Neural progenitor cell (in vitro differentiated cells): ENCODE data around the gene RHBDD1. TPM values are rescaled to one million over a fixed set of nuclear protein-coding genes. Genes with fewer than 3 reads are reported as not detected.

ENCODE experiments used
- DNase-seq: peaks from one replicate; pipeline ENCODE4 v3.0.0-alpha.2; 2016; ENCODE audit warnings: low spot score
- H2AFZ ChIP-seq: fragments of 200-600 bp; sonication (generic); replicated peaks from 2 replicates; pipeline ENCODE4 v1.6.1; 2016; ENCODE audit warnings: antibody characterized with exemption
- H3F3A ChIP-seq: fragments of 200-600 bp; sonication (generic); 2 replicates; pipeline ENCODE4 v1.6.1; 2016; ENCODE audit warnings: antibody characterized with exemption, low read depth
- H3K27ac ChIP-seq: fragments of 200-600 bp; sonication (generic); 2 replicates; pipeline ENCODE4 v1.5.1; 2016; ENCODE audit warnings: mild to moderate bottlenecking
- H3K27me3 ChIP-seq: fragments of 200-600 bp; sonication (generic); 2 replicates; pipeline ENCODE4 v1.6.1; 2016; ENCODE audit warnings: mild to moderate bottlenecking, moderate library complexity
- H3K36me3 ChIP-seq: fragments of 200-600 bp; sonication (generic); 2 replicates; pipeline ENCODE4 v1.5.1; 2016
- H3K4me1 ChIP-seq: fragments of 200-600 bp; sonication (generic); 2 replicates; pipeline ENCODE4 v1.6.1; 2016; ENCODE audit warnings: mixed run types
- H3K4me2 ChIP-seq: fragments of 200-600 bp; sonication (generic); 2 replicates; pipeline ENCODE4 v1.6.1; 2016
- H3K4me3 ChIP-seq: fragments of 200-600 bp; sonication (generic); 2 replicates; pipeline ENCODE4 v1.5.1; 2016
- H3K79me2 ChIP-seq: fragments of 200-600 bp; sonication (generic); 2 replicates; pipeline ENCODE4 v1.6.1; 2016; ENCODE audit warnings: low read depth
- H3K9ac ChIP-seq: fragments of 200-600 bp; sonication (generic); 2 replicates; pipeline ENCODE4 v1.6.1; 2016
- H3K9me3 ChIP-seq: fragments of 200-600 bp; sonication (generic); 2 replicates; pipeline ENCODE4 v1.5.1; 2016; ENCODE audit warnings: low read depth
- H4K20me1 ChIP-seq: fragments of 200-600 bp; sonication (generic); 2 replicates; pipeline ENCODE4 v1.6.1; 2016; ENCODE audit warnings: low read depth
- H3K27ac Mint-ChIP-seq: 3 replicates; pipeline ENCODE4 v1.8.0; 2021; ENCODE audit warnings: mixed read lengths
- H3K27me3 Mint-ChIP-seq: 2 replicates; pipeline ENCODE4 v1.8.0; 2022; ENCODE audit warnings: low read depth, mild to moderate bottlenecking, inconsistent platforms, moderate library complexity, mixed read lengths; ENCODE audit not compliant: insufficient read depth
- H3K36me3 Mint-ChIP-seq: 3 replicates; pipeline ENCODE4 v1.8.0; 2021; ENCODE audit warnings: mixed read lengths
- H3K4me1 Mint-ChIP-seq: 3 replicates; pipeline ENCODE4 v1.8.0; 2021; ENCODE audit warnings: mixed read lengths
- H3K4me3 Mint-ChIP-seq: 3 replicates; pipeline ENCODE4 v1.8.0; 2021; ENCODE audit warnings: mild to moderate bottlenecking, moderate library complexity, mixed read lengths
- H3K9me3 Mint-ChIP-seq: 3 replicates; pipeline ENCODE4 v1.8.0; 2020; ENCODE audit warnings: mixed read lengths
- EZH2 ChIP-seq: fragments of 200-600 bp; sonication (generic); IDR thresholded peaks from 2 replicates; pipeline ENCODE4 v1.6.1; 2017; ENCODE audit warnings: antibody characterized with exemption, mild to moderate bottlenecking, moderate library complexity
- EZH2phosphoT487 ChIP-seq: fragments of 200-600 bp; sonication (generic); IDR thresholded peaks from 2 replicates; pipeline ENCODE4 v1.6.1; 2017; ENCODE audit warnings: antibody characterized with exemption
- total RNA-seq: library from RNA; depleted of rRNA; stranded (reverse); fragments of >200 nt; gene quantifications from 2 replicates; pipeline ENCODE4 v1.2.3, GENCODE V29; 2015; ENCODE audit warnings: low replicate concordance
- TF ChIP-seq, protein P1 (sequence below): fragments of 200-600 bp; sonication (generic); IDR thresholded peaks from 2 replicates; pipeline ENCODE4 v1.5.1; 2017; ENCODE audit warnings: antibody characterized with exemption, mild to moderate bottlenecking

The RHBDD1 gene
- total RNA-seq, 1 donor from 2014 or later: 15.1 TPM

DNA sequence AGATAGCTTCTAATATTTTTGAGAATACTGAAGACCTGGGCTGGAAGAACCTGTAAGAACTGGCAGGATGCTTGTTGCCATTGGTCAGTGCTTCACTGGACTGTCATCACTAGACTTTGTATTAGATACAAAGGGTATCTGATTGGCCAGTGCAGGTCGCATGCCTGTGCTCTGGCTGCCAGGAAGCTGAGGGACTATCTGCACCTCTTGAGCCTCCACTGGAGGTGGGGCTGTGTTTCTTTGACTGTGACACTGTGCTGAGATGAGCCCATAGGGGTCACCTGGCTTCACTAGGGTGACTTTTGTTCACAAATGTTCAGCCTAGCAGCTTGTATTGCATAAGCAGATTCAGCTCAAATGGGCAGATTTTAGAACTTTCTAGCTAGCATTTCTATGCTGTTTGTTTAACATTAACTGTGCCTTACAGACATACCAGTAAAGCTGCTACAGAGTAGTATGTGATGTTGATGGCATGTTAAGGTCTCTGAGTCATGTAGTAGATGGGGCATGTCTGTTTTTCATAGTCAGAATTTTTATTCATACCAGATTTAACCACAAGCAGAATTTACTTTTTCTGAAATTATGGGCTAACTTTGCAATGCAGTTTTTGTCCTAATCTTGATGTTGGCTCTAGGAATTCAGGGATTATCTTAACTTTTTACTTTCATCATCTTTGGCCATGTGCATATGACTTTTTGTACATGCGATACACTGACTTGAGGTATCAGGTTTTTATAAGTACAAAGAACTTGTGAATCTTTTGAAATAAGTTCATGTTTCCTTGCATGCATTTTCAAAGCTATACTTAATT lies 56.1 kb downstream of the RHBDD1 start:
- Mint-ChIP-seq H3K9me3 (no peaks in the 10 kb centered on the region), H3K27ac (no peak overlapping the region), H3K4me3 (no peak overlapping the region), H3K4me1 (no peaks in the 10 kb centered on the region), H3K27me3 (no peaks in the 10 kb centered on the region), H3K36me3 (peaks cover under 1% of the 10 kb centered on the region)
- Histone ChIP-seq H3K4me1 (no peaks in the 10 kb centered on the region), H3K79me2 (no peaks in the 10 kb centered on the region), H3K27me3 (no peaks in the 10 kb centered on the region), H3K9me3 (no peaks in the 10 kb centered on the region), H3K4me2 (no peak overlapping the region), H3F3A (no peaks in the 10 kb centered on the region), H4K20me1 (no peaks in the 10 kb centered on the region), H3K36me3 (no peaks in the 10 kb centered on the region), H2AFZ (no peak overlapping the region), H3K4me3 (no peak overlapping the region), H3K27ac (no peak overlapping the region), H3K9ac (no peak overlapping the region)
- no peak for DNase-seq
- TF ChIP-seq EZH2phosphoT487 (no peak), EZH2 (no peak)
- TF ChIP-seq, protein P1, sequence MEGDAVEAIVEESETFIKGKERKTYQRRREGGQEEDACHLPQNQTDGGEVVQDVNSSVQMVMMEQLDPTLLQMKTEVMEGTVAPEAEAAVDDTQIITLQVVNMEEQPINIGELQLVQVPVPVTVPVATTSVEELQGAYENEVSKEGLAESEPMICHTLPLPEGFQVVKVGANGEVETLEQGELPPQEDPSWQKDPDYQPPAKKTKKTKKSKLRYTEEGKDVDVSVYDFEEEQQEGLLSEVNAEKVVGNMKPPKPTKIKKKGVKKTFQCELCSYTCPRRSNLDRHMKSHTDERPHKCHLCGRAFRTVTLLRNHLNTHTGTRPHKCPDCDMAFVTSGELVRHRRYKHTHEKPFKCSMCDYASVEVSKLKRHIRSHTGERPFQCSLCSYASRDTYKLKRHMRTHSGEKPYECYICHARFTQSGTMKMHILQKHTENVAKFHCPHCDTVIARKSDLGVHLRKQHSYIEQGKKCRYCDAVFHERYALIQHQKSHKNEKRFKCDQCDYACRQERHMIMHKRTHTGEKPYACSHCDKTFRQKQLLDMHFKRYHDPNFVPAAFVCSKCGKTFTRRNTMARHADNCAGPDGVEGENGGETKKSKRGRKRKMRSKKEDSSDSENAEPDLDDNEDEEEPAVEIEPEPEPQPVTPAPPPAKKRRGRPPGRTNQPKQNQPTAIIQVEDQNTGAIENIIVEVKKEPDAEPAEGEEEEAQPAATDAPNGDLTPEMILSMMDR: no peak

- no peak for TF ChIP-seq EZH2
- TF ChIP-seq, protein P1: no peak
- no peak for TF ChIP-seq EZH2phosphoT487
- Mint-ChIP-seq H3K36me3 (peaks cover 5% of the 10 kb centered on the region), H3K27me3 (no peaks in the 10 kb centered on the region), H3K4me1 (no peaks in the 10 kb centered on the region), H3K27ac (no peak overlapping the region), H3K4me3 (no peak overlapping the region), H3K9me3 (no peaks in the 10 kb centered on the region)
- H3K9ac ChIP-seq: no peak overlapping the region
- no peaks in the 10 kb centered on the region for H3K36me3 ChIP-seq
- DNase-seq: no peak
- no peaks in the 10 kb centered on the region for H4K20me1 ChIP-seq
- H3K4me2 ChIP-seq: no peak overlapping the region
- H3K79me2 ChIP-seq: no peaks in the 10 kb centered on the region
- H3K9me3 ChIP-seq: no peaks in the 10 kb centered on the region
- H3K27ac ChIP-seq: no peak overlapping the region
- H3F3A ChIP-seq: no peaks in the 10 kb centered on the region
- H3K27me3 ChIP-seq: no peaks in the 10 kb centered on the region
- no peaks in the 10 kb centered on the region for H3K4me1 ChIP-seq
- no peak overlapping the region for H3K4me3 ChIP-seq
- no peak overlapping the region for H2AFZ ChIP-seq
Observed at GRCh38 chr2:226892729-226893128, 56.9 kb downstream of the RHBDD1 start.

- Mint-ChIP-seq H3K27ac (no peak overlapping the region), H3K4me1 (no peaks in the 10 kb centered on the region), H3K4me3 (no peak overlapping the region), H3K36me3 (peaks cover 5% of the 10 kb centered on the region), H3K27me3 (no peaks in the 10 kb centered on the region), H3K9me3 (no peaks in the 10 kb centered on the region)
- Histone ChIP-seq H3K27me3 (no peaks in the 10 kb centered on the region), H3K9me3 (no peaks in the 10 kb centered on the region), H3K27ac (no peak overlapping the region), H4K20me1 (no peaks in the 10 kb centered on the region), H3K9ac (no peak overlapping the region), H3K79me2 (no peaks in the 10 kb centered on the region), H3K36me3 (no peaks in the 10 kb centered on the region), H3K4me2 (no peak overlapping the region), H3F3A (no peaks in the 10 kb centered on the region), H3K4me1 (no peaks in the 10 kb centered on the region), H3K4me3 (no peak overlapping the region), H2AFZ (no peak overlapping the region)
- DNase-seq: no peak
- TF ChIP-seq, protein P1: no peak
- TF ChIP-seq EZH2 (no peak), EZH2phosphoT487 (no peak)
Observed at GRCh38 chr2:226893216-226893615, 57.4 kb downstream of the RHBDD1 start.
